ENCODE measurements around the gene WWTR1. TPM values are rescaled to one million over a fixed set of nuclear protein-coding genes. Genes with fewer than 3 reads are reported as not detected.

Gene WWTR1
- total RNA-seq, 2 experiments from 2014 or later = 0.22 to 0.30 TPM

GRCh38 chr3:149625795-149626194 lies 32.0 kb downstream of the WWTR1 start:
- H3K9me3 ChIP-seq (ENCODE audit: control insufficient read depth in 1 of 2, insufficient read depth in 1 of 2, low read length in 2 of 2) = peaks cover 0 to 8% of the 10 kb centered on the region in 2 experiments
- no peak overlapping the region for H3K4me3 ChIP-seq (ENCODE audit: low read length)
- no peak overlapping the region for H3K4me3 Mint-ChIP-seq
- H3K27ac ChIP-seq (ENCODE audit: low read depth in 1 of 2, low read length in 2 of 2) = no peak overlapping the region
- TF ChIP-seq CTCF (IDR thresholded peaks at IDR 0.05) = no peak
- CTCF ChIA-PET = no interaction called here
- ATAC-seq (ENCODE audit: poor library complexity) (no peak), DNase-seq (no peak)
- no peak overlapping the region for H3K27ac Mint-ChIP-seq
- H3K36me3 Mint-ChIP-seq (ENCODE audit: low read depth) = no peaks in the 10 kb centered on the region
- intact Hi-C loops (cut with DNase I, micrococcal nuclease) = no loop called here
- no peaks in the 10 kb centered on the region for H3K36me3 ChIP-seq (ENCODE audit: insufficient read depth, low read length)
- POLR2A ChIA-PET = no interaction called here
- H3K27me3 Mint-ChIP-seq = peaks cover 17% of the 10 kb centered on the region
- H3K4me1 Mint-ChIP-seq (ENCODE audit: low read depth) = no peaks in the 10 kb centered on the region
- H3K9me3 Mint-ChIP-seq = no peaks in the 10 kb centered on the region
- no peaks in the 10 kb centered on the region for H3K4me1 ChIP-seq (ENCODE audit: insufficient read depth, low read length)
- H3K27me3 ChIP-seq (ENCODE audit: control insufficient read depth in 1 of 2, insufficient read depth in 2 of 2, low read length in 2 of 2) = peaks cover 0 to 4% of the 10 kb centered on the region in 2 experiments

- Mint-ChIP-seq H3K4me3 (no peak overlapping the region), H3K27me3 (peaks cover 17% of the 10 kb centered on the region), H3K4me1 (ENCODE audit: low read depth) (no peaks in the 10 kb centered on the region), H3K27ac (no peak overlapping the region), H3K36me3 (ENCODE audit: low read depth) (no peaks in the 10 kb centered on the region), H3K9me3 (no peaks in the 10 kb centered on the region)
- DNase-seq (peak in 1 of 14 experiments; percentile 3), ATAC-seq (ENCODE audit: poor library complexity) (no peak)
- no peak overlapping the region for H3K27ac ChIP-seq (ENCODE audit: low read depth in 1 of 2, low read length in 2 of 2)
- peaks cover 0 to 8% of the 10 kb centered on the region in 2 experiments for H3K9me3 ChIP-seq (ENCODE audit: control insufficient read depth in 1 of 2, insufficient read depth in 1 of 2, low read length in 2 of 2)
- ChIA-PET CTCF (no interaction called here), POLR2A (no interaction called here)
- H3K36me3 ChIP-seq (ENCODE audit: insufficient read depth, low read length) = no peaks in the 10 kb centered on the region
- intact Hi-C loops (cut with DNase I, micrococcal nuclease) = no loop called here
- H3K4me3 ChIP-seq (ENCODE audit: low read length) = no peak overlapping the region
- H3K4me1 ChIP-seq (ENCODE audit: insufficient read depth, low read length) = no peaks in the 10 kb centered on the region
- TF ChIP-seq CTCF (IDR thresholded peaks at IDR 0.05) = no peak
- peaks cover 0 to 4% of the 10 kb centered on the region in 2 experiments for H3K27me3 ChIP-seq (ENCODE audit: control insufficient read depth in 1 of 2, insufficient read depth in 2 of 2, low read length in 2 of 2)
Observed at GRCh38 chr3:149623824-149624223, 34.0 kb downstream of the WWTR1 start.

GRCh38 chr3:149621218-149622005 lies 36.4 kb downstream of the WWTR1 start:
- peak in 2 of 14 experiments; percentile 10 to 13 for DNase-seq
- ATAC-seq (ENCODE audit: poor library complexity) = no peak

More at GRCh38 chr3:149621218-149622005, 36.4 kb downstream of the WWTR1 start:
- peaks cover 11% of the 10 kb centered on the region for H3K27me3 Mint-ChIP-seq
- no peaks in the 10 kb centered on the region for H3K4me1 ChIP-seq (ENCODE audit: insufficient read depth, low read length)
- no peaks in the 10 kb centered on the region for H3K9me3 Mint-ChIP-seq
- no peaks in the 10 kb centered on the region for H3K9me3 ChIP-seq (ENCODE audit: control insufficient read depth in 1 of 2, insufficient read depth in 1 of 2, low read length in 2 of 2)
- POLR2A ChIA-PET = no interaction called here
- H3K27ac Mint-ChIP-seq = no peak overlapping the region
- H3K36me3 Mint-ChIP-seq (ENCODE audit: low read depth) = no peaks in the 10 kb centered on the region
- no peaks in the 10 kb centered on the region for H3K36me3 ChIP-seq (ENCODE audit: insufficient read depth, low read length)
- no peak overlapping the region for H3K4me3 ChIP-seq (ENCODE audit: low read length)
- H3K27me3 ChIP-seq (ENCODE audit: control insufficient read depth in 1 of 2, insufficient read depth in 2 of 2, low read length in 2 of 2) = peaks cover 0 to 4% of the 10 kb centered on the region in 2 experiments
- H3K4me1 Mint-ChIP-seq (ENCODE audit: low read depth) = no peaks in the 10 kb centered on the region
- no peak overlapping the region for H3K4me3 Mint-ChIP-seq
- no peak for TF ChIP-seq CTCF (IDR thresholded peaks at IDR 0.05)
- intact Hi-C loops (cut with DNase I, micrococcal nuclease) = no loop called here
- H3K27ac ChIP-seq (ENCODE audit: low read depth in 1 of 2, low read length in 2 of 2) = no peak overlapping the region
- CTCF ChIA-PET = no interaction called here

Data from CD4-positive, alpha-beta T cell (primary cell).